Measurements from ENCODE around the gene ACAP3. TPM values are rescaled to one million over a fixed set of nuclear protein-coding genes. Genes with fewer than 3 reads are reported as not detected.

ACAP3 gene
- total RNA-seq, 2 experiments from 2014 or later: 17.5 to 24.3 TPM

GRCh38 chr1:1341549-1342021, 33.9 kb upstream of the ACAP3 start:
- no peak overlapping the region for H3K4me3 Mint-ChIP-seq
- H3K27ac Mint-ChIP-seq: no peak overlapping the region
- no peak for ATAC-seq
- no peaks in the 10 kb centered on the region for H3K9me3 Mint-ChIP-seq (ENCODE audit: low read depth)
- intact Hi-C loops (cut with DNase I, micrococcal nuclease): no loop called here
- ChIA-PET CTCF (no interaction called here), POLR2A (no interaction called here)
- no peaks in the 10 kb centered on the region for H3K27me3 Mint-ChIP-seq
- peaks cover 8% of the 10 kb centered on the region for H3K4me1 Mint-ChIP-seq
- H3K36me3 Mint-ChIP-seq (ENCODE audit: low read depth): peaks cover 11% of the 10 kb centered on the region
- DNase-seq: no peak

- H3K9me3 Mint-ChIP-seq (ENCODE audit: low read depth): no peaks in the 10 kb centered on the region
- peaks cover 5% of the 10 kb centered on the region for H3K4me1 Mint-ChIP-seq
- ATAC-seq (no peak), DNase-seq (no peak)
- H3K36me3 Mint-ChIP-seq (ENCODE audit: low read depth): peaks cover 11% of the 10 kb centered on the region
- intact Hi-C loops (cut with DNase I, micrococcal nuclease): no loop called here
- CTCF ChIA-PET: interaction anchor here (0.7 kb wide), 1 partner anchor 69 kb away, joined by 3 read pairs; no protein-coding TSS in a partner anchor
- H3K4me3 Mint-ChIP-seq: no peak overlapping the region
- no peaks in the 10 kb centered on the region for H3K27me3 Mint-ChIP-seq
- POLR2A ChIA-PET: no interaction called here
- no peak overlapping the region for H3K27ac Mint-ChIP-seq
Observed at GRCh38 chr1:1340791-1341548, 33.2 kb upstream of the ACAP3 start.

- H3K36me3 Mint-ChIP-seq (ENCODE audit: low read depth): peaks cover 11% of the 10 kb centered on the region
- no peak overlapping the region for H3K27ac Mint-ChIP-seq
- no peak overlapping the region for H3K4me3 Mint-ChIP-seq
- H3K27me3 Mint-ChIP-seq: no peaks in the 10 kb centered on the region
- intact Hi-C loops (cut with DNase I, micrococcal nuclease): no loop called here
- POLR2A ChIA-PET: no interaction called here
- H3K4me1 Mint-ChIP-seq: peaks cover 5% of the 10 kb centered on the region
- CTCF ChIA-PET: interaction anchor here (0.7 kb wide), 1 partner anchor 69 kb away, joined by 3 read pairs; no protein-coding TSS in a partner anchor
- no peaks in the 10 kb centered on the region for H3K9me3 Mint-ChIP-seq (ENCODE audit: low read depth)
- no peak for ATAC-seq
- DNase-seq: no peak
Observed at GRCh38 chr1:1340185-1340584, 32.5 kb upstream of the ACAP3 start.

- ChIA-PET CTCF (interaction anchor here (1.0 kb wide), 1 partner anchor 37 kb away, joined by 3 read pairs; the partner anchor contains the start of gene AURKAIP1), POLR2A (no interaction called here)
- DNase-seq (no peak), ATAC-seq (no peak)
- Mint-ChIP-seq H3K4me1 (no peaks in the 10 kb centered on the region), H3K9me3 (ENCODE audit: low read depth) (no peaks in the 10 kb centered on the region), H3K27ac (no peak overlapping the region), H3K27me3 (no peaks in the 10 kb centered on the region), H3K36me3 (ENCODE audit: low read depth) (peaks cover 11% of the 10 kb centered on the region), H3K4me3 (no peak overlapping the region)
- intact Hi-C loops (cut with DNase I, micrococcal nuclease): no loop called here
Observed at GRCh38 chr1:1338278-1338677, 30.5 kb upstream of the ACAP3 start.

- ChIA-PET POLR2A (no interaction called here), CTCF (interaction anchor here (1.0 kb wide), 1 partner anchor 38 kb away, joined by 3 read pairs; the partner anchor contains the start of gene AURKAIP1)
- DNase-seq: peak; percentile 72
Observed at GRCh38 chr1:1337793-1338147, 30.0 kb upstream of the ACAP3 start.

GRCh38 chr1:1336931-1337792, 29.4 kb upstream of the ACAP3 start:
- DNase-seq: no peak
- H3K4me3 Mint-ChIP-seq: no peak overlapping the region
- H3K4me1 Mint-ChIP-seq: no peaks in the 10 kb centered on the region
- intact Hi-C loops (cut with DNase I, micrococcal nuclease): loop anchor here in 1 of 2 experiments (1.0 kb wide), 1 partner anchor 13 kb away; the partner anchor contains the start of genes CPTP and INTS11
- no peaks in the 10 kb centered on the region for H3K27me3 Mint-ChIP-seq
- H3K27ac Mint-ChIP-seq: no peak overlapping the region
- peaks cover 11% of the 10 kb centered on the region for H3K36me3 Mint-ChIP-seq (ENCODE audit: low read depth)
- ChIA-PET POLR2A (no interaction called here), CTCF (no interaction called here)
- ATAC-seq: no peak
- no peaks in the 10 kb centered on the region for H3K9me3 Mint-ChIP-seq (ENCODE audit: low read depth)

More at GRCh38 chr1:1337793-1338147, 30.0 kb upstream of the ACAP3 start:
- peak; percentile 83 for ATAC-seq
- intact Hi-C loops (cut with DNase I, micrococcal nuclease): loop anchor here in 1 of 2 experiments (1.0 kb wide), 1 partner anchor 13 kb away; the partner anchor contains the start of genes CPTP and INTS11
- H3K4me1 Mint-ChIP-seq: no peaks in the 10 kb centered on the region
- no peak overlapping the region for H3K27ac Mint-ChIP-seq
- H3K9me3 Mint-ChIP-seq (ENCODE audit: low read depth): no peaks in the 10 kb centered on the region
- peaks cover 11% of the 10 kb centered on the region for H3K36me3 Mint-ChIP-seq (ENCODE audit: low read depth)
- no peak overlapping the region for H3K4me3 Mint-ChIP-seq
- no peaks in the 10 kb centered on the region for H3K27me3 Mint-ChIP-seq

- no peak overlapping the region for H3K4me3 Mint-ChIP-seq
- H3K27me3 Mint-ChIP-seq: no peaks in the 10 kb centered on the region
- ATAC-seq (no peak), DNase-seq (no peak)
- ChIA-PET POLR2A (no interaction called here), CTCF (no interaction called here)
- peaks cover 10% of the 10 kb centered on the region for H3K36me3 Mint-ChIP-seq (ENCODE audit: low read depth)
- no peaks in the 10 kb centered on the region for H3K4me1 Mint-ChIP-seq
- intact Hi-C loops (cut with DNase I, micrococcal nuclease): no loop called here
- H3K27ac Mint-ChIP-seq: no peak overlapping the region
- no peaks in the 10 kb centered on the region for H3K9me3 Mint-ChIP-seq (ENCODE audit: low read depth)
Observed at GRCh38 chr1:1336446-1336845, 28.7 kb upstream of the ACAP3 start.

GRCh38 chr1:1335792-1336248, 28.1 kb upstream of the ACAP3 start:
- no peak overlapping the region for H3K27ac Mint-ChIP-seq

GRCh38 chr1:1335283-1335682, 27.6 kb upstream of the ACAP3 start:
- no peak overlapping the region for H3K27ac Mint-ChIP-seq
- H3K4me1 Mint-ChIP-seq: no peaks in the 10 kb centered on the region
- DNase-seq (no peak), ATAC-seq (no peak)
- CTCF ChIA-PET: interaction anchor here (0.7 kb wide), 1 partner anchor 317 kb away, joined by 5 read pairs; no protein-coding TSS in a partner anchor
- H3K27me3 Mint-ChIP-seq: no peaks in the 10 kb centered on the region
- intact Hi-C loops (cut with DNase I, micrococcal nuclease): no loop called here
- no peaks in the 10 kb centered on the region for H3K9me3 Mint-ChIP-seq (ENCODE audit: low read depth)
- H3K4me3 Mint-ChIP-seq: no peak overlapping the region
- no peaks in the 10 kb centered on the region for H3K36me3 Mint-ChIP-seq (ENCODE audit: low read depth)
- POLR2A ChIA-PET: no interaction called here

More at GRCh38 chr1:1335792-1336248, 28.1 kb upstream of the ACAP3 start:
- Mint-ChIP-seq H3K36me3 (ENCODE audit: low read depth) (peaks cover 4% of the 10 kb centered on the region), H3K9me3 (ENCODE audit: low read depth) (no peaks in the 10 kb centered on the region), H3K4me3 (no peak overlapping the region), H3K27me3 (no peaks in the 10 kb centered on the region), H3K4me1 (no peaks in the 10 kb centered on the region)
- POLR2A ChIA-PET: no interaction called here
- intact Hi-C loops (cut with DNase I, micrococcal nuclease): no loop called here
- no peak for ATAC-seq
- DNase-seq: no peak
- CTCF ChIA-PET: interaction anchor here (0.7 kb wide), 1 partner anchor 317 kb away, joined by 5 read pairs; no protein-coding TSS in a partner anchor

- H3K27me3 Mint-ChIP-seq: no peaks in the 10 kb centered on the region
- DNase-seq: no peak
- CTCF ChIA-PET: no interaction called here
- ATAC-seq: no peak
- no peak overlapping the region for H3K27ac Mint-ChIP-seq
- intact Hi-C loops (cut with DNase I, micrococcal nuclease): no loop called here
- H3K4me1 Mint-ChIP-seq: no peaks in the 10 kb centered on the region
- POLR2A ChIA-PET: no interaction called here
- H3K9me3 Mint-ChIP-seq (ENCODE audit: low read depth): no peaks in the 10 kb centered on the region
- no peaks in the 10 kb centered on the region for H3K36me3 Mint-ChIP-seq (ENCODE audit: low read depth)
- H3K4me3 Mint-ChIP-seq: no peak overlapping the region
Observed at GRCh38 chr1:1334835-1335234, 27.1 kb upstream of the ACAP3 start.

GRCh38 chr1:1333551-1334241, 26.0 kb upstream of the ACAP3 start:
- H3K36me3 Mint-ChIP-seq (ENCODE audit: low read depth): no peaks in the 10 kb centered on the region
- H3K9me3 Mint-ChIP-seq (ENCODE audit: low read depth): no peaks in the 10 kb centered on the region
- POLR2A ChIA-PET: no interaction called here
- DNase-seq (no peak), ATAC-seq (no peak)
- CTCF ChIA-PET: no interaction called here
- no peak overlapping the region for H3K27ac Mint-ChIP-seq
- no peaks in the 10 kb centered on the region for H3K27me3 Mint-ChIP-seq
- H3K4me3 Mint-ChIP-seq: no peak overlapping the region
- intact Hi-C loops (cut with DNase I, micrococcal nuclease): no loop called here
- no peaks in the 10 kb centered on the region for H3K4me1 Mint-ChIP-seq

Data from activated CD4-positive, alpha-beta T cell treated with anti-CD3 and anti-CD28 coated beads for 36 hours (primary cell).